GM18498 (cell line): ENCODE results near the gene QDPR.

Experiments
- ATAC-seq: cut with Tn5 transposase; IDR thresholded peaks from one replicate; pipeline ENCODE4 v1.9.1; 2021; ENCODE audit warnings: mild to moderate bottlenecking, moderate library complexity; ENCODE audit not compliant: unreplicated experiment

Gene QDPR

DNA sequence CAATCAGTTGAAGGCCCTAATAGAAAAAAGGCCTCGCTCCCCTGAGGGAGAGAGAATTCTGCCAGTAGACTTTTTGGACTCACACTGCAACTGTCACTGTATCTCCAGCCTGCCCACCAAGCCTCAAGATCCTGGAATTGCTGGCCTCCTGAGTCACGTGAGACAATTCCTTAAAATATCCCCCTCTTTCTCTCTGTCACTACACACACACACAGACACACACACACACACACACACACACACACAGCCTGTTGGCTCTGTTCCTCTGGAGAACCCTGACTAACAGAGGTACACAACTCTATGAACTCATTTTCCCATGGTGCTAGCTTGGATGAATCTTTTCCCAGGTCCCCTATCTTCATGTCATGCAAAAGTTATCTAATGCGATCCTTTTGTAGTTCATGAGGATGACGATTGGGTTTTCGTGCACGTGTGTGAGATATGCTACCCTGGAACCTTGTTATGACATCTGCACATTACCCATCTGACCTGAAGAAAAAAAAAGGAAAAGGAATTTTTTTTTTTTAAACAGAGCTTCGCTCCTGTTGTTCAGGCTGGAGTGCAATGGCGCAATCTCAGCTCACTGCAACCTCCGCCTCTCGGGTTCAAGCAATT is 16.8 kb upstream of the QDPR start:
- ATAC-seq, result no peak

DNA sequence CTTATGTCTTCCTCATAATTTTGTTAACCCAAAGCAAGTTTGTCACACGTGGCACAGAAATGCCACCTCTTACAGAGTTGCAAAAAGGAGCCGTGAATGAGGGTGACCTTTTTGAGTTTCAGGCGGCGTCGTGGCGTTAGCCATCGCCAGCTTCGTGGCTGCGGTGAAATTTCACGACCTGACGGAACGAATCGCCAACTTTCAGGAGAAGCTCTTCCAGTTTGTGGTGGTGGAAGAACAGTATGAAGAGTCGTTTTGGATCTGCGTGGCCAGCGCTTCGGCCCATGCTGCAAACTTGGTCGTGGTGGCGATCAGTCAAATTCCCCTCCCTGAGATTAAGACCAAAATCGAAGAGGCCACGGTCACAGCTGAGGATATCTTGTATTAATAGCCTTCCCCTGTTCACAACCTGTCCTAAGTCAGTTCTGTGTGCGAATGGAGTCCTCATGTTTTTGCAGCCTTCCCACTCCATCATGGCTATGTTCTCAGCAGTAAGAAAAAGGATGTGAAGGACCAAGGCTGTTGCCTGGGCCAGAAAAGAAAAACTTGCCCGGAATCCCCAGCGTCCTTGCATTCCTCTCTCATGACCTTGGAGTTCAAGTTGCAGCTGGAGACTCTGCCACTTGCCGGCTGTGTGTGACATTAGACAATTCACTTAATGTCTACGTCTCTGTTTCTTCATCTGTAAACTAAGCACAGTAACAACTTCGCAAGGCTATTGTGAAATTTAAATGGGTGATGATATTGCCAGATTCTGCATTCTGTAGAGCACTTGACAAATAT is 15.0 kb upstream of the QDPR start:
- ATAC-seq, result no peak

DNA sequence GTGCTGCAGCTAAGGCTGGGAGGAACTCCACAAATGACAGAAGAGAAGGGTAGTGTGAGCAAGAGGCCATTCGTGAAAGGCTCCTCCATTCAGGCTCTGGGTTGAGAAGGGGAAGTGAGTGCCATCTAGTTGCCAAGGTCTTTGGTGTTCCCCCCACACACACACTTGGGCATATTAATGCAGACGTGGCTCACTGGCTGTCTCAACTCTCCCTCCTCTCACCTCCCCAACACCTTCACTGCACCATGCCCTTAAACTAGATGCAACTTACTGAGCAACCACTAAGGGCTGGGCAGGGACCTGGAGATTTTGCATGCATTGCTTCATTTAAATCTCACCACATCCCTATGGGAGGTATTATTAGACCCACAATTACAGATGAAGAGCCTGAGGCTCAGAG is 11.8 kb upstream of the QDPR start:
- ATAC-seq, result no peak

DNA sequence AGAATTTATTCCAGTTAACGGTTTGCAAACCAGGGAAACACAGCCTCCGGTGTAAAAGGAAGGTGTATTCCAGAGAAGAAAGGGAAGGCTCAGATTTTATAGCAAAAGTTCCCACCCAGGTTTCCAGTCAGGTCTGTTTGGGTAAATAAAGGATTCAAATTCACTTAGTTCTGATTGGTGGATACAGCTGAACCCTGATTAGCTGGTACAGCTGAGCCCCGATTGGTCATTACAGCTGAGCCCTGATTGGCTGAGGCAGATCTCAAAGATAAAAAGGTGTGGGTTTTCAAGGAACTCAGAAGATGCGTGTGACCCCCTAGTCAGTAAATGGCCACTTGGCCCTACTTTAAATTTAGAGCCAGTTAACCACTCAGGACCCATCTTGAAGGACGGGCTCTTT is 9.7 kb upstream of the QDPR start:
- ATAC-seq, result no peak

DNA sequence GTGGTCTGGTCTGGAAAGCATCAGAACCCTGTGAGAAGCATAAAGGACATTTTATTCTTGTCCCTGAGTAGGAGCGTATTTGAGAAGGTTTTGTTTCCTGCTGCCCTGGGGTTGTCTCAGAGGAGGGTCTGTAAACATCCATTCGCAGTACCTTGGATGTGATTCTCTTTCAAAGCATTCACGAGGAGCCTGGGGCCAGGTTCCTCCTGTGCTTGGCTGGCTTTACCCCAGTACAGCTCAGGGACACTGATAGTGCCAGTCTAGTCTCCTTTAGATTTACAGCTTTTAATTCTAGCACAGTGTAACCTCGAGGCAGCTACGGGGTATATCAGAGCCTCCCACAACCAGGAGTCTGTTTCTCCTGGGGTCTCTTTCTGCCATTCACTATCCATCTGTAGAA is 5.8 kb upstream of the QDPR start:
- ATAC-seq, result no peak

DNA sequence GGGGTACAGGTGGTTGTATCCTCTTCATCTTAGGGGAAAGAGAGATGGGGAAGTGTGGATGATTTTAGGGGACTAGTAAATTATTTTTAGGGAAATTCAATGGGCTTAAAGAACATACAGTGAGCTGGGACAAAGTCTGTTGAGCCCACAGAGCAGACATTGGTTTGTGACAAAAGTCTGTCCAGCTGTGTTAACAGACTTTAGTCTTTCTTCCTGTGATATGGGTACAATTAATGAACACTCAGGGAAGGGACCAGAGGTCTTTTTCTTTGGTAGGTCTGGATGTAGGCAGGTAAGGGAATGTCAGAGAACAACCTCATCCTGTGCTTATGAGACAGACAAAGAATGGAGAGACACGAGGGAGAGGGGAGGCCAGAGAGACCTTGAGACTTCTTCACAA is 5.1 kb upstream of the QDPR start:
- ATAC-seq, result no peak

DNA sequence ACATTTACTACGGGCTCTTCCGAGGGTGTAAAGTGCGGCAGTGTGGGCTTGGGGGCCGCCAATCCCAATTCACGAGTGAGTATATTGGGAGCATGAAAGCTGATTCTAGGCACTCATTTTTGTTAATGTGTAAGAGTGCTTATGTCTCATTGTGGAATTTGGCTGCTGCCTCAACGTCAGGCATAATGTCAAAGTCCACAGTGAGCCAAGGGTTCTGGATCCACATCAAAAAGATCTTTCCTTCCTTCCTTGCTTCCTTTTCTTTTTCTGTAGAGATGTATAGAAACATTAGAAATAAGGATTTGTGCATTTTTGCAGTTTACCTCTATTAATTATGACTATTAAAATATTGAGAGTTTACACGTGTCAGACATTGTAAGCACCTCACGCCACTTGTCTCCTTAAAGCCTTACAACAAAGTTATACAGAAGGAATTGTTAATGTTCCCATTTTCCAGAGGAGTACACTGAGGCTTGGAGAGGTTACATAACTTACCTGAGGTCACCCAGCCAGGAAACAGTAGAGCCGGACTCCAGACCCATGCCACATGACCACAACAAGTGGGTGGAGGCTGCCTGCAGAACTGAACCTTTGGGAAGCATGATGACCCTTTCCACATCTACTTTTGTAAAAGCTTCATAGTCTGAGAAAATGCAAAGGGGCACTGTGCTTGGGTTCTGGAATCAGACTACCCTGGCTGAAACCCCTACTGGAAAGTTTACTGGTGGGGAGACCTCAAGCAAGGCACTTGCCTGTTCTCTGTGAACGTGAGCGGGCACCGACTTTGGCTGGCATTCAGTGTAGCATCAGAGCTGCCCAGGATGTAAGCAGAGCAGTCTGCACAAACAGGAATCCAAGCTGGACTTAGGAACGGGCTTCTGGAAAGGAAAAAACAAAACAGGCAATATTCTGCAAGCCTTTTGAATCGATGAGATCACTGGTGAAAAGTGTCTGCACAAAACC is 3.8 kb upstream of the QDPR start:
- no peak for ATAC-seq

DNA sequence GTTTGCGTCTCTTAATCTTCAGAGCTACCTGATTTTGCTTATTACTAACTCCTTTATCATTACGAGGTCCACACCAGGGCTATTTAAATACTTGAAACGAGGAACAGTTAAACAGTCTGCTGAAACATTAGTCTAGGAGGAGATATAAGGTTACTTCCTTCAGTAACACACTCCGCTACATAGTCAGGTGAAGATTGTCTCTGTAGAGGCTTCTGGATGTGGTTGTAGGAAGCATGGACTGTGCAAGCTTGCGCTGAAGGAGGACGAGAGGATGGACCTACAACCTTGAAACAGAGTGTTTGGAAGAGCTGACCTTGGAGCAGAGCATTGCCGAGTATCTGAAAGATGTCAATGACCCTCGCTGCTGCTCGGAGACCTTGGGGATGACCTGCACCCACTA is 3.0 kb upstream of the QDPR start, which contains the start of gene CLRN2:
CLRN2 (plus strand) TSS at position 301 of the 400 bp plus-strand sequence. CDS start 102 bp downstream, outside the sequence.
- ATAC-seq, result no peak

DNA sequence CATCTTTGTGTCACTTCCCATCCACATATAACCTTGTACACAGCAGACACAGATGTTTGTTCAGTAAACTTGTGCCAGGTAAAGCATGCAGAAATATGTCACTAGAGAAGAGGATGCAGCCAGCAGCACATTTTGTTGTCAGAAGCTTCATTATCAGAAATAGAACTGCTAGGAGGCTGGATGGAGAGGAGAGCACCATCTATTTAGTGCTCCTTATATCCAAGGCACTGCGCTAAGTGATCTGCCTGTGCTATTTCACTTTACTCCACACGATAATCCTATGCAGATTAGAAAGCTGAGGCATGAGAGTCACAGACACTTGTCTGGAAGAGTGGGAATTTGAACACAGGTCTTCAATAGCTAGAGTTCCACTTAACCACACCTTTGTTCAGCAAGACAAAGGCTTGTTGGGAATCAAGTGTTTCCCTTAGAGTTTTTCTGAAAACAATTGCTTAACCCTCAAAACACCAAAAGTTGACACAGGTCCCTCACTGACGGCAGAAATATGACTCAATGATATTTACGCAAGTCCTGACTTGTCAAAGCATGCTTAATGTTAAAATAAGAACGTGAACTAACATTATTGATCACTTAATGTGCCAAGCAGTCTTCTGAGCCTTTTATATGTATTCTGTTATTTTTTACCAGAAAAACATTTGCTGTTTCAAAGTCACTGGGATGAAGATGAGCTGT is 1.2 kb upstream of the QDPR start:
- no peak for ATAC-seq

DNA sequence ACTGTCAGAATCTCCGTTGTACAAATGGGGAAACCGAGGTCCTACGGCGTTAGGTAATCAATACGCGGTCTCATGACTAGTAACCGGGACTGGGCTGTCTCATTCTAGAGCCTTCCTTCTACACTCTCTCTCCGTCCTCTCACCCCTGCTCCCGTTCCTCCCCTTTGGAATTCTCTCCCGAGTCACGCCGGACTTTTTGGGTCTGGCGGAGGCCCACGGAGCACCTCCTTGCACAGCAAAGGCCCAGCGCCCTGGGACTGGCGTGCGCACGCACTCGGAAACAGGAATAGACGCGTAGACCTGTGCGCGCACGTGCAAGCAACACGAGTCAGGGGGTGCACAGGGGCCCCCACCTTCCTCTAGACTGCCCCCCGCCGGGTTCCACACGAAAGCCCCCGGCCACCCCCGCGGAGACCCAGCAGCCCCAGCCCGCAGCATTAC is 361 bp downstream of the QDPR start:
- ATAC-seq, result peak; percentile 59

DNA sequence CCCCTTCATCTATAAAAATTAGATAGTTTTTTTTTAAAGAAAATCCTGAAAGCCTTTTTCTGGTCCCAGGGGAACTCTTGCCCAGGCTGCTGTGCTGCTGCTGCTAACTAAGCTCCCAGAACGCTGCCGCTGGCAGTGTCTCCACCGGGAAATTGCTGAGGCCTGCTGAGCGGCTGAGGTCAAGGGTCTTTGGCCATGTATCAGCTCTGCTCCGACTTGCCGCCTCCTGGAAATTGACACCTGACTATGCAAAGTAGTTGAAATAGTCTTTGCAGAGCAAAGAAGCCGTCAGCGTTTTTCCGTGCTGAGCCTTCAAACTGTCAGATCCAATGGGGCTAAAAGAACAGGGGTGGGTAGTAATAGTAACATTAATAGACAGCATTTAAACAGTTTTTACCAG is 839 bp downstream of the QDPR start:
- ATAC-seq, result no peak

DNA sequence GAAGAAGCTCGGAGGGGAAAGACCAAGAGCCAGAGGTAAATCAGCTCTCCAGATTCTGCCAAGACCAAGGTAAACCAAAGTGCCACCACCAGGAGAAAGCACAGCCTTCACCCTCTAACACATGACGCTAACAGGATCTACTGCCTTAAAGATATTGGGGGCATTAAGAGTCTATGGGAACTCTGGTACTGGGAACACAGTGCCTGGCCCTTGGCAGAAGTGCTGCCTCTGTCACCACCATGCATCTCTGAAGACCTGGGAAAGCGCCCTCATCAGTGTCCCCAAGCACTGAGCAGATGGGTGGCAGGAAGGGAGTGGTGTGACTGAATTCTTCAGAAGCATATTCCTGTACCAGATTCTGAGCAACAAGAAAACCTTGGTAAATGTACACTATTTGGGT is 1.3 kb downstream of the QDPR start:
- ATAC-seq, result no peak

DNA sequence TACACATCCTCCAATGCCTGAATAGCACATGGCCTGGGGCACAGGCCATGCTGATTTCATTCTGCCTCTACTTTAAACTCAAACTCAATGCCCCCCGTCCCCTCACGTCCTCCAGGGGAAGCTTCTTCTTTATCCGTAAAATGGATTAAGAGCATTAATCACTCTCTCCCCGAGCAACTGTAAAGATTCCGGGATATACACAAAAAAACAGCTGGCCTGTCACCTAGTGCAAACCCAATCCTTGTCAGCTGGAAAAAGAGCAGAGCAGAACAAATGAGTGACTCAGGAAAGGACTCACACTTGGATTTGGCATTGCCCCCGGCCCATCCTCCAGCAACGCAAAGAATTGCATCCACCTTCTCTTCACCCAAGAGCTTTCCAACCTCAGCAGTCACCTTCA is 7.8 kb downstream of the QDPR start:
- no peak for ATAC-seq

DNA sequence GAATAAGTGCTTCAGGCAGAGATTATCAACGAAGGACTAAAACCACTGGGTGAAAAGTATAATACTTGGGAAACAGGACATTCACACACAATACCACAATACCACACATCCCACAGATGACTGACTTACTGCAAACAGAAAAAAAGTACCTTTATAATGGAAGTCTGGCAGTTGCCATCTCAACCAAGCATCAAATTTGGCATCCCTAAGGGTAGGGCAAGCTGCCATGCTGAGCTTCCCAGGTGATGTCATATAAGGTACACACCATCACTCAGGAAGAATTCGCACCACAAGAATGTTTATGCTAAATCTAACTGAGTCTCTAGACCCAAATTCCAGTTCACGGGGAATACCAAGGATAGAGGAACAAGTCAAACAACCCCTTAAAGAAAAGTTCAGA is 9.1 kb downstream of the QDPR start:
- ATAC-seq, result no peak

DNA sequence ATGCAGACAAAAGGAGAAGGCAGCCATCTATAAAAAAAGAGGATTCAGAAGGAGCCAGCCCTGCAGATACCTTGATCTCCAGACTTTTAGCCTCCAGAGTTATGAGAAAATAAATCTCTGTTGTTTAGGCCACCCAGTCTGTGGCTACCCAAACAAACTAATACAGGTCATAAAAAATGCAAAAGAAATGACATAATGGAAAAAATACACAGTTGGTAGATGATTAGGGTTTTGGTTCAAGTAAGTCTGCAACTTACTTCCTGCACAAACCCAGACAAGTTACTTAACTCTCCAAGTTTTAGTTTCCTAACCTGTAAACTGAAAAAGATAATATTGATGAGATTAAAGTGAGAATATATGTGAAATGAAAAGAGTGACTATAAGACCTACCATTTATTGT is 11.3 kb downstream of the QDPR start:
- no peak for ATAC-seq

DNA sequence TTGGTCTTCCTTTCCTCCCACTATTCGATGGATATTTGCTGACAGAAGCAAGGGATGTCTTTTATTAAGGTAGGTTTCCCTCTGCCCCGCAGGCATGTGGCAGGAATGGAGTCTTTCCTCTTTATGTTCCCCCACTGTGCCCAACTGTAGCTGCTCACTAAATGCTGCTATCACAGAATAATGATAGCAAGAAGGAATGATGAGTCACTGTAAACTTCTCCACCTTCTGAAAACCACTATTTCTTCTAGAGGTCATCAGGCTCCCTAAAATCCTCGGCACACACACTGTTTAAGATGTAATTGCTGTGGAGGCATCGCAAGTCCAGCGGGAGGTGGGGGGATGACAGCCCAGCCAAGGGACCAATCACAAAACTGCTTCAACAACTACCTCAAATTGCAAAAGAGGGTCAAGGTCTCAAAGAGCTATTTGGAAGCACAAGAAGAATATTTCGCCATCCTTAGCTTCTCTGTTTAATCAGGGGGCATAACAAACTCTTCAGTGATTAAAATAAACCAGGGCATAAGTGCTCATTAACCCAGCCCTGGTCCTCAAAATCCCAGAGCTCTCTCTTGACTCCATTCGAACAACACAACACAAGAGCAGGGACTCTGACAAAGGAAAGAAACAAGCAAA is 13.9 kb downstream of the QDPR start:
- no peak for ATAC-seq

DNA sequence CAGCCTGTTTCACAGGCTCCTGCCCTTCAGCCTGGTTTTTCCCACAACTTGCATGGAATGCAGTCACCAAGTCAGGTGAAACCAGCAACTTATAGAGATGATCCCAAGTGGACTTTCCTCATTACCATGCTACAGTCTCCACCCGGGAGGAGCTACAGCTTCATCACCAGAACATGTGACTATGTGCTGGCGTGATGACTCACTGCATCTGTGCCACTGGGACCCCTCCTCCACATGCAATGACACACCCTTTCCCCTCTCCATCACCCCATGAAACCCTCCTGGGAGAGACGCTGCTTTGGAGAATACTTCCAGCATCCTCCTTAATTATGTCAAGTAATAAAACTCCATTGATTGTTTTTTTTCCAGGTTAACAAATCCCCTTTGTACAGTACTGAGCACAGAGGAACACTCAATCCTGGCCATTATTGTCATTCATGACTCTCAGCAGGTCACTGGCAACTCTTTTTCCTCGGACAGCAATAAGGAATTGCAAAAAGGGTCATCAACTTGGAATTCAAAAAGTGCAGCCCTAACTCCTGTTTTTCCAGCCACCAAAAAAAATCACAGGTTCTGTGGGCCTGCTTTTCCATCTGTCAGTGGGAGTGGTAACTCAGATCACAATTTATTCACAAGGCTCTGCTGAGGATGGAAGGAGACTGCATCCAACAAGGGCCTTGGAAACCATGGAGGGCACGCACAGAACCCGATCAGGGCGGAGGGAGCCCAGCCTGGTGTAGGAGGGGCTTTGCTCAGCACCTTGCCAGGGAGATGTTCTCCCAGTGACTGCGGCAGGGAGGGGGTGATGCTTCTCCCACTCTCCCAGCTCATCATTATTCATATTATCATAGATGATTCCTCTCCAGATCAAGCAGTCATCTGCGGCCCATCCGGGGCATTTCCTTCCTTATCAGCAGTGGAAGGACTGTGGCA is 17.4 kb downstream of the QDPR start:
- ATAC-seq, result no peak

DNA sequence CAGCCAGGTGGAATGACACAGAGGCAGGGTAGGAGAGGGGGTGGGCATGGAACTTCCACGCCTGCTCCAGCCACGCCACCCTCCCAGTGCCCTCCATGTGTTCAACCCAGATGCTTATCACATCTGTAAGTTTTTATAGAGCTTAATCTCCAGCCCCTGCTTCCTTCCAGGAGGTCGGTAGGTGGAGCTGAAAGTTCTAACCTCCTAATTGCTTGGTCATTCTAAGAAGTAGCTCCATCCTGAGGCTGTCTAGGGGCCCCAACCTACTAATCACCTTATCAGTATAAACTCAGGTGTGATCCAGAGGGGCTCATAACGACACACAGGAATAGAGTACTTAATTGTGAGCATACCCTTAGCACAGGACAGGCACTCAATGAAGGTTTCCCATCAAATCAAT is 18.3 kb downstream of the QDPR start:
- ATAC-seq, result no peak

DNA sequence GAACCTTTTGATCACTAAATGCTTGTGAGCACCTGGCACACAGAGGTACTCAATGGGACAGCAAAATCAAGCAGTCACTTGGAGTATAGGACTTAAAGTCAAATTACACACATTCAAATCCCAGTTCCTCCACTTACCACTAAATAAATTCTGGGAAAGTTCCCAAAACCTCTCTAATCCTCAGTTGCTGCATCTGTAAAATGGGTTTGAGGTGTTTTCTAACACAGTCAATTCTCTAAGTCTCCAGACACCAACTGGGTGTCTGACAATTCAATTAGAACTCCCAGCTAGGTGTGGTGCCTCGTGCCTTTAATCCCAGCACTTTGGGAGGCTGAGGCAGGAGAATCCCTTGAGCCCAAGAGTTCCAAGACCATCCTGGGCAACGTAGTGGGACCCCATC is 19.0 kb downstream of the QDPR start:
- no peak for ATAC-seq
